ENCODE results near the gene TEX22. TPM values are rescaled to one million over a fixed set of nuclear protein-coding genes. Genes with fewer than 3 reads are reported as not detected.

TEX22 gene
- 0.15 TPM in 1 of 2 replicates, not detected in the other for total RNA-seq

GRCh38 chr14:105398044-105398725 lies at the start of gene TEX22:
Gene TEX22, plus strand, starts transcription at chr14:105398538. Its CDS starts 803 bp downstream, at chr14:105399341.

GRCh38 chr14:105419195-105420091 lies 21.1 kb downstream of the TEX22 start, which contains the start of gene MTA1:
Gene MTA1, plus strand, starts transcription at chr14:105419827. Its CDS starts 209 bp downstream, at chr14:105420036.

Other genes with a start within 250 kb of the TEX22 start
- 23.9 and 41.9 TPM in 2 replicates for gene JAG2, start 229.8 kb upstream of the TEX22 start, total RNA-seq
- gene NUDT14, start 217.2 kb upstream of the TEX22 start, total RNA-seq = 27.7 and 47.1 TPM in 2 replicates
- gene BTBD6, start 150.0 kb upstream of the TEX22 start, total RNA-seq = 54.7 and 61.1 TPM in 2 replicates
- gene BRF1, start 97.5 kb upstream of the TEX22 start, total RNA-seq = 32.7 and 33.5 TPM in 2 replicates
- gene PACS2, start 83.8 kb upstream of the TEX22 start, total RNA-seq = 33.4 and 36.7 TPM in 2 replicates
- gene MTA1, start 21.3 kb downstream of the TEX22 start, total RNA-seq = 36.0 and 37.0 TPM in 2 replicates
- gene CRIP2, start 76.3 kb downstream of the TEX22 start, total RNA-seq = 151 and 234 TPM in 2 replicates
- gene CRIP1, start 88.3 kb downstream of the TEX22 start, total RNA-seq = 0.32 and 2.4 TPM in 2 replicates
- 19.1 and 19.5 TPM in 2 replicates for gene TEDC1, start 92.7 kb downstream of the TEX22 start, total RNA-seq
- 10.3 and 18.8 TPM in 2 replicates for gene TMEM121, start 128.0 kb downstream of the TEX22 start, total RNA-seq